GM21576 (cell line): Measurements from ENCODE around the gene ATP10D.

Source experiments
- ATAC-seq: cut with Tn5 transposase; IDR thresholded peaks from one replicate; pipeline ENCODE4 v1.9.1; 2021; ENCODE audit warnings: mild to moderate bottlenecking, moderate library complexity; ENCODE audit not compliant: unreplicated experiment

Gene ATP10D

GRCh38 chr4:47485047-47485692 lies at the start of gene ATP10D:
Gene ATP10D, plus strand, starts transcription at chr4:47485275. Its CDS starts 27,266 bp downstream, at chr4:47512541.
- ATAC-seq = peak; percentile 94

GRCh38 chr4:47442980-47443379 lies 42.1 kb upstream of the ATP10D start:
- ATAC-seq = no peak

- ATAC-seq = no peak
Measured at GRCh38 chr4:47444031-47444430, 41.0 kb upstream of the ATP10D start.

- ATAC-seq = no peak
Measured at GRCh38 chr4:47451657-47452056, 33.4 kb upstream of the ATP10D start.

GRCh38 chr4:47462799-47463234 lies 22.3 kb upstream of the ATP10D start:
- peak; percentile 4 for ATAC-seq

- peak; percentile 88 for ATAC-seq
Measured at GRCh38 chr4:47463235-47463956, 21.7 kb upstream of the ATP10D start, which contains the start of gene COMMD8. Gene COMMD8, minus strand, starts transcription at chr4:47463702. Its CDS starts 51 bp downstream, at chr4:47463651.

- peak; percentile 38 for ATAC-seq
Measured at GRCh38 chr4:47465004-47465403, 20.1 kb upstream of the ATP10D start.

GRCh38 chr4:47466056-47466785 lies 18.9 kb upstream of the ATP10D start:
- no peak for ATAC-seq

- no peak for ATAC-seq
Measured at GRCh38 chr4:47468706-47469365, 16.2 kb upstream of the ATP10D start.

- ATAC-seq = no peak
Measured at GRCh38 chr4:47469951-47470350, 15.1 kb upstream of the ATP10D start.

- no peak for ATAC-seq
Measured at GRCh38 chr4:47471064-47471463, 14.0 kb upstream of the ATP10D start.

GRCh38 chr4:47471591-47471990 lies 13.5 kb upstream of the ATP10D start:
- no peak for ATAC-seq

GRCh38 chr4:47473141-47473750 lies 11.8 kb upstream of the ATP10D start:
- no peak for ATAC-seq

GRCh38 chr4:47474799-47475198 lies 10.3 kb upstream of the ATP10D start:
- ATAC-seq = no peak

GRCh38 chr4:47475411-47475810 lies 9.7 kb upstream of the ATP10D start:
- no peak for ATAC-seq

GRCh38 chr4:47478804-47479203 lies 6.3 kb upstream of the ATP10D start:
- ATAC-seq = no peak

GRCh38 chr4:47482326-47482725 lies 2.7 kb upstream of the ATP10D start:
- no peak for ATAC-seq

GRCh38 chr4:47483745-47484144 lies 1.3 kb upstream of the ATP10D start:
- ATAC-seq = peak; percentile 3

- ATAC-seq = peak; percentile 20
Measured at GRCh38 chr4:47484168-47484567, 907 bp upstream of the ATP10D start.

GRCh38 chr4:47485768-47486167 lies 693 bp downstream of the ATP10D start:
- no peak for ATAC-seq

GRCh38 chr4:47486231-47486673 lies 1.2 kb downstream of the ATP10D start:
- no peak for ATAC-seq
